ENCODE measurements around the gene TRIM6.
"Not testable (repeated sequence)": the region's sequence is repeated elsewhere in the genome, so short reads cannot be mapped to it uniquely, and the experiment has no call there.

The TRIM6 gene

GRCh38 chr11:5604896-5605295 is 8.5 kb downstream of the TRIM6 start:
- no peak for DNase-seq (ENCODE audit: low read depth)

- no peak for DNase-seq (ENCODE audit: low read depth)
These were observed 9.4 kb downstream of the TRIM6 start for GRCh38 chr11:5605849-5606248.

DNA sequence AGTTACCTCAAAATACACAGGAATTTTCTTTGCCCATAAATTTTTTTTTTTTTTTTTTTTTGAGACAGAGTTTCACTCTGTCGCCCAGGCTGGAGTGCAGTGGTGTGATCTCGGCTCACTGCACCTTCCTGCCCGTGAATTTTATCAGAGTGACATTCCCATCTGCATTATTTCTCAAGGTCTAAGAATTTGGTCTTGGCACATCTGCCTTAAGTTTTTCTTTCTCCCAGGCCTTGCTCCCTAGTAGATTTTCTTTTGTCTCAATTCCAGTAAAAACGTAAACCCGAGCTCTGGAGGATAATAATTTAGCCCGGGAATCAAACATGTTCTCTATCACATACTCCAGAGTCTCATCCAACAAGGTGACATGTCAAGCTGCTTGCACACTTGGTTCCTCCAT is 12.4 kb downstream of the TRIM6 start:
- no peak for DNase-seq (ENCODE audit: low read depth)

- no peak for DNase-seq (ENCODE audit: low read depth)
These were observed 14.0 kb downstream of the TRIM6 start for GRCh38 chr11:5610446-5610845.

GRCh38 chr11:5611627-5612026 is 15.2 kb downstream of the TRIM6 start:
- DNase-seq (ENCODE audit: low read depth): no peak

DNA sequence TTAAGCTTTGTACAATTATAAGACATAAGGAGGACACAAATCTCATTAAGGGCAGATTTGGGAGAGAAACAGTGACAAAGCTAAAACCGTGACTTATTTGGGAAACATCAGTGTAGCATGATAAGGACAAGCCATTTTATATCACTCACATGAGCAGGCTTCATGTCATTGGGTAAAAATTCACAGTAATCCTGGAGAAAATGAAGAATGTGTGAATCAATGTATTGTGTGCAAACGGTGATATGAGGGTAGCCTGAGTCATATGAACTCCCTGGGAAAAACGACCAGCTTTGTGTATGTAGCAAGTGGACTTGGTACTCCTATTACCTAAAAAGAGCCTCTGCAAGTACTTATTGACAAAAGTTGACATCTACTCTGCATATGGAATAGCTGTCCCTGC is 22.4 kb downstream of the TRIM6 start:
- peak; percentile 68 for DNase-seq (ENCODE audit: low read depth)

GRCh38 chr11:5620651-5621521 is 24.4 kb downstream of the TRIM6 start:
- peak; percentile 47 for DNase-seq (ENCODE audit: low read depth)

DNA sequence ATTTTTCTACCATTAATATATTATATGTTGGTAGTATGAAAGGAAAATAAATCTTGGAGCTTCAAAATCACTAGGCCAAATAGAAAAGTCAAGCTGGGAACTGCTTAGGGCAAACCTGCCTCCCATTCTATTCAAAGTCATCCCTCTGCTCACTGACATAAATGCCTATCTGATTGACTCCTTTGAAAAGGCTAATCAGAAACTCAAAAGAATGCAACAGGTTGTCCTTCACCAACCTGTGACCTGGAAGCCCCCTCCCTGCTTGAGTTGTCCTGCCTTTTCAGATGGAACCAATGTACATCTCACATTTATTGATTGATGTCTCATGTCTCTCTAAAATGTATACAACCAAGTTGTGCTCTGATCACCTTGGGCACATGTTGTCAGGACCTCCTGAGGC is 25.1 kb downstream of the TRIM6 start:
- DNase-seq (ENCODE audit: low read depth): no peak

DNA sequence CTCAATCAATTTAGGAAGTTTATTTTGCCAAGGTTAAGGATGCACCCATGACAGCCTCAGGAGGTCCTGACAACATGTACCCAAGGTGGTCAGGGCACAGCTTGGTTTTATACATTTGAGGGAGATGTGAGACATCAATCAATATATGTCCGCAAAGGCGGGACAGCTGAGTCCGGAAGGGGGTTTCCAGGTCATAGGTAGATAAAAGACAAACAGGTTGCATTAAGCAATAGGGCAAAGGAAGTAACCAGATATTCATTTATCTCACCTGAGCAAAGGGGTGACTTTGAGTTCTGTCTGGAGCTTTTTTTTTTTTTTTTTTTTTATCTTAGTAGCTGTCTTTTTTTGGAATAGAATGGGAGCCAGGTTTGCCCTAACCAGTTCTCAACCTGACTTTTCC is 26.4 kb downstream of the TRIM6 start:
- no peak for DNase-seq (ENCODE audit: low read depth)

GRCh38 chr11:5624489-5625279 is 28.2 kb downstream of the TRIM6 start, which contains the start of gene TRIM34:
Gene TRIM34, plus strand, starts transcription at chr11:5625001. Its CDS starts 7,331 bp downstream, at chr11:5632332.
- DNase-seq (ENCODE audit: low read depth): peak; percentile 40

DNA sequence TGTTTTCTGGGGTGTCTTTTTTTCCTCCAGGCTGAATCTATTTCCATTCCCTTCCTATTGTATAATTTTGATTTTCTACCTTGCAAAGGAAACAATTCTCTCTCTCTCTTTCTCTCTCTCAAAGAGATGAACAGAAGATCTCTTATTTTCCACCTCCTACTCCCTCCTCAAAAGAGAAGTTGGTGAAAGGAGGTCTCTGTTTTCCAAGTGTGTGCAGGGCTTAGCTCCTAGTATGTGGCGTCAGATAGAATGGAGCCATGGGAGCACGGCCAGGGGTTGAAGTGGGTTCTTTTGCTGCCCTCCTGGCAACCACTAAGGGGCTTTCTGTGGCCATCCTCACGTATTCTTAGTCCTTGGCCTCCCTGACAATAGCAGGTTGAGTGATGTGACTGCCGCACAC is 28.8 kb downstream of the TRIM6 start:
- DNase-seq (ENCODE audit: low read depth): no peak

DNA sequence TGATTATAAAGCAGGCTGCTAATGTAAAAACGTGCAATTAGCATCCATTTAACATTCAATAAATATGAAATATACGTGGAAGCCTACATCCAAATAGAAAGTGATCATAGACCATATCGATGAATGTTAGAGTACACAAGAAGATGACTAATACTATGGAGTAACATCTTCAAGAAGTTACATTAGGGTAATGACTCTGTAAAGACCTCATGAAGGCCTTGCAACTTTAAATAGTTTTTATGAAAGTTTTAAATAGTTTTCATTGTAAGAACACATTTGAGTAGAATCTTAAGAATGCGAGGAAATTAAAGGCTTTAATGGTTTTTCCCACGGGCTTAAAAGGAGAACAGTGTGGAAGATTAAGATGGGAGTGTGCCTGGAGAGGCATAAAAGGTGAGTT is 29.8 kb downstream of the TRIM6 start:
- DNase-seq (ENCODE audit: low read depth): no peak

GRCh38 chr11:5631417-5631816 is 35.0 kb downstream of the TRIM6 start:
- no peak for DNase-seq (ENCODE audit: low read depth)

DNA sequence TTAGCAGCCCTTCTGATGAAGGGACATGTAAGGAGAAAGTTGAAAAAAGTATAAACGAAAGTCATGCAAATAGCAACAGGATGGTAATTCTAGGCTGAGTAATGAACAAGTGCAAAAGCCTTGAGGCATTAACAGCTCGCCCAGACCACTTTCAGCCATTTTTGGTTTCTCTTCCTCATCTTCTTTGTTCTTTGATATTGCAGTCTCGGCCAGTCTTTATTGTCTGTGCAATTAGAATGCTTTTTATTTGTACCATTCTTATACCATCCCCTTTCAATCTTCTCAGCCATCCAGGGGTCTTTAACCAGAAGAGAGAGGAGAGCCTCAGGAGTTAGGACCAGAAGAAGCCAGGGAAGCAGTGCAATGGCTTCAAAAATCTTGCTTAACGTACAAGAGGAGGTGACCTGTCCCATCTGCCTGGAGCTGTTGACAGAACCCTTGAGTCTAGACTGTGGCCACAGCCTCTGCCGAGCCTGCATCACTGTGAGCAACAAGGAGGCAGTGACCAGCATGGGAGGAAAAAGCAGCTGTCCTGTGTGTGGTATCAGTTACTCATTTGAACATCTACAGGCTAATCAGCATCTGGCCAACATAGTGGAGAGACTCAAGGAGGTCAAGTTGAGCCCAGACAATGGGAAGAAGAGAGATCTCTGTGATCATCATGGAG is 35.7 kb downstream of the TRIM6 start:
- no peak for DNase-seq (ENCODE audit: low read depth)

DNA sequence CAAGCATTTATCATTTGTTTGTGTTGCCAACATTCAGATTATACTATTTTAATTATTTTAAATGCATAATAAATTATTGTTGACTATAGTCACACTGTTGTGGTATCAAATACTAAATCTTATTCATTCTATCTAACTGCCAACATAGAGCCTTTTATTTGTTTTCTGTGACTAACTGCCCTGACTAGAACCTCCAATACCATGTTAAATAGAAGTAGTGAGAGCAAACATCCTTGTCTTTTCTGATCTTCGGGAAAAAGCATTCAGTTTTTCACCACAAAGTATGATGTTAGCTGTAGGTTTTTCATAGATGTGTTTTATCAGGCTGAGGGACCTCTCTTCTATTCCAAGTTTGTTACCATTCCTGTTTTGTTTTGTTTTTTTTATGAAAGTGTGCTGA is 43.5 kb downstream of the TRIM6 start:
- no peak for DNase-seq (ENCODE audit: low read depth)

DNA sequence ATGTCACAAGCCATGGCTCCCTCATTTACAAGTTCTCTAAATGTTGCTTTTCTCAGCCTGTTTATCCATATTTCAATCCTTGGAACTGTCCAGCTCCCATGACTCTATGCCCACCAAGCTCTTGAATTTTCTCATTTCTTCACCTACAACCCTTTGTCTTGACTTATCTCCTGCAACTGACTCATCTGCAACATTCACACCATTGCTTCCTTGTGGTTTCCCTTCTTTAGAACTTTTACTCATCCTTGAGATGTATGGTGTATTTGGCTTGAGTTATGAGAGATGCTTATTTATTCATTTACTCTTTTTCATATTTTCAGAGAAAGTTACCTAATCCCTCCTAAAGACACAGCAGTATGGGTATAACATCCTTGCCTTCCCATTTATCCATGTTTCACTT is 47.1 kb downstream of the TRIM6 start:
- DNase-seq (ENCODE audit: low read depth): no peak

- DNase-seq (ENCODE audit: low read depth): no peak
These were observed 49.7 kb downstream of the TRIM6 start for GRCh38 chr11:5646139-5646538.

DNA sequence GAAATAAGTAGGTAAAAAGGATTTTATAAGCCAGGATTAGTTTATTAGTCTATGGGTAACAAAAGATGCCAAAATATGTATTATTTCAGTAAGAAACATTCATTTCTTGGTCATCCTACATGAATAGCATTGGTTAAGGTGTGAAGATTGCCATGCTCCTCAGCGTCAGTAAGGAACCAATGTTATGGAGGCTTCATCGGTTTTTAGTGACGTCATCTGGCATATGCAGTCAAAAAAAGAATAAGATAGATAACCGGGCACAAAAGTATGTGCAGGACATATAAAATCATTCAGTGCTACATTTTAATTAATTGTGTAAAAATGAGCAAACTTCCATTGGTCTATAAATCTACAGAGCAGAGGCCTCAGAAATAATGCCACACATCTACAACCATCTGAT is 59.0 kb downstream of the TRIM6 start:
- DNase-seq (ENCODE audit: low read depth): no peak

- DNase-seq (ENCODE audit: low read depth): not testable (repeated sequence)
These were observed 60.5 kb downstream of the TRIM6 start for GRCh38 chr11:5656956-5657355.

DNA sequence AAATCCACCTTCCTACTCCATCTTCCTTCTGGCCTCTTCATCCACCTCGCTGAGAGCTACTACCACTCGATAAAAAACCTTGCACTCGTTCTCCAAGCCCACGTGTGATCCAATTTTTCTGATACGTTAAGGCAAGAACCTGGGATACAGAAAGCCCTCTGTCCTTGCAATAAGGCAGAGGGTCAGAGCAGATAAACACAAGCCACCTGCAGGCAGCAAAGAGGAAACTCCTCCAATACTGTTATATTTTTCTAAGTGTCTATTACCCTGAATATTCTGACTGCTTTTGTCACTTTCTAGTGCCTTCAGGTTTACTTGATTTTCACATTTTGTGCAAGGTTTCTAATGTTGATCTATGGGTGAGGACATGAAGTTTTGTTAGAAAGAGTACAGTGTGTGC is 61.9 kb downstream of the TRIM6 start:
- DNase-seq (ENCODE audit: low read depth): no peak
